Measurements from ENCODE around the gene IFT25.
"Not testable (repeated sequence)": the region's sequence is repeated elsewhere in the genome, so short reads cannot be mapped to it uniquely, and the experiment has no call there.

Gene IFT25
- total RNA-seq = 16.8 to 20.3 (median 17.7) reads per million in 3 experiments

DNA sequence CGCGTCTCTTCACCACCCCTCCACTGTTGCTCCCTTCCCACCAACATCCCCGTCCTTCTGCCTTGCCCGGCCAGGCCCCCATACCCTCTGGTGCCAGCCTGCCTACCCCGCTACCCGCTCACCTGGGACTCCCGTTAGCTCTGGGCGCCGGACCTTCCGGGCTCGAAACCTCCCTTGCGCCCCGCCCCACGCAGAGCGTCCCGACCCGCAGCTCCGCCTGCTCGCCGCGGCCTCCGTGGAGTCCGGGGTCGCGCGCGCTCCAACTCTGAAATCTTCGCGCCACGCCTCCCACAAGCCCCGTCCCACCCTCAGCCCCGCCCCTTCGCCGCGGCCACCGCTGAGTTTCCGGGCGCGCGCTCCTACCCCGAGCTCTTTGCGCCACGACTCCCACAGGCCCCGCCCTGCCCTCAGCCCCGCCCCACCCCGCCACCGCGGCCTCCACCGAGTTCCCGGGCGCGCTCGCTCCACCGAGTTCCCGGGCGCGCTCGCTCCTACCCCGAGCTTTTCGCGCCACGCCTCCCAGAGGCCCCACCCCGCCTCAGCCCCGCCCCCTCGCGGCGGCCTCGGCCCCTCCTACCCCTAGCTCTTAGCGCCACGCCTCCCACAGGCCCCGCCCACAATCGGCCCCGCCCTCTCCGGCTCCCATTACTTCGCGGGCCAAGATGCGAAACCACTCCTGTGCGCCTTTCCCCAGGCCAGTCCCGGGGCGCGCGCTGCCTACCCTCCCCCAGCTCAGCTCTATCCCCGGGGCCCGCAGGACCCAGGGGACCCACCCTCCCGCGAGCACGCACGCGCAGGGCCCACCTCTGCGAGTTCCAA is at the start of gene IFT25:
Gene IFT25, minus strand, starts transcription at position 267 of the 819 bp plus-strand sequence. CDS start 5,617 bp downstream, outside the sequence.
- DNase-seq = peak; percentile 97

DNA sequence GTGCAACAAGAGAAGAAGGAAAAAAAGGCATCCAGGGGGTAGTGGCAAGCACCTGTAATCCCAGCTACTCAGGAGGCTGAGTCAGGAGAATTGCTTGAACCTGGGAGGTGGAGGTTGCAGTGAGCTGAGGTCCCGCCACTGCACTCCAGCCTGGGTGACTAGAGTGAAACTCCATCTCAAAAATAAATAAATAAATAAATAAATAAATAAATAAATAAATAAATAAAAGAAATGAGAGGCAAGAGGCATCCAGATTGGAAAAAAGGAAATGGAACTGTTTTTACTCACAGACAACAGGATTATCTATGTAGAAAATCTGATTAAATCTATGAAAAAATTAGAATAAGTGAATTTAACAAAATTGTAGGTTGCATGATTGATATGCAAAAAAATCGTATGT is 49.0 kb upstream of the IFT25 start:
- not testable (repeated sequence) for DNase-seq

DNA sequence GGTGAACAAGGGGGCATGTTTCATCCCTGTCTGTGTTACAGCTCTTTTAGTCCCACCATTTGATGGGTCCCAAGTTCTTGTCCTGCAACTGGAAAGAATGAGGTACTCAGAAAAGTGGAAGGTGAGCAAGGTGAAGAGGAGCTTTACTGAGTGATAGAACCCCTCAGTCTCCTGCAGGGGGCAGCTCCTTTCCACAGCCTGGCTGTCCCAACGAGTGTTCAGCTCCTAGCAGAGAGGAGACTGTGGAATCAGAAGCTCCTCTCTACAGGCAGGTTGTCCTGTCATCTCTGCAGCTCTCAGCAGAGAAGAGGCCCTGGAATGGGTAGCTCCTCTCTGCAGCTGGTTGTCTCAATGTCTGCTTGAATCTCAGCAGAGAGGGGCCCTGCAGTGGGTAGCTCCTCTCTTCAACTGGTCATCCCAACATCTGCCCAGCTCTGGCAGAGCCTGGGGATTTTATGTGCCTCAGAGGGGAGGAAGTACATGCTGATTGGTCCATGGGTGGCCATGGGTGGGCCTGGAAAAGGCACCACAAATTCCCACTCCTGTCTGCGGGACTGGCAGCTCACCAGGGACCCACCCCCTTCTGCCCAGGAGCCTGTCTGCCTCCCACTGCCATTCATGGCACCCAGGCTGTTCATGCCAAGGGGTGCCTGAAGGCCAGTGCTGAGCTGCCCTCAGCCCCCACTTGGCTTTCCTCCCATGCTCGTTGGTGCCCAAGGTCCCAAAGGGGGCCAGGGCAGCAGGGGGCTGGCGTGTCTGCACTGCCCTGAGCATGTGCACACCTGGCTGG is 46.8 kb upstream of the IFT25 start:
- DNase-seq = no peak

DNA sequence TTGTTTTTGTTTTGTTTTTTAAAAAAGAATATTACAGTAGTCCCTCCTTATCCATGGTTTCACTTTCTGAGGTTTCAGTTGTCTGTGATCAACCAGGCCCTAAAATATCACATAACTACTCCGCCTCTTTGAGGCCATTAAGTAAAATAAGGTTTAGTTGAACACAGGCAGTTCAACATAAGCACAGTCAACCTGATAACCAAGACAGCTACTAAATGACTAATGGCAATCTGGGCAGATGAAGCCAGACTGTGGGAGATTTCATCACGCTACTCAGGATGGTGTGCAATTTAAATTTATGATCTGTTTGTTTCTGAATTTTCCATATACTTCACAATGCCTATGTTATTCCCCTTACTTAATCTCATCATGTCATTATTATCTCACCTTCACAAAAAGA is 42.4 kb upstream of the IFT25 start:
- DNase-seq = no peak

DNA sequence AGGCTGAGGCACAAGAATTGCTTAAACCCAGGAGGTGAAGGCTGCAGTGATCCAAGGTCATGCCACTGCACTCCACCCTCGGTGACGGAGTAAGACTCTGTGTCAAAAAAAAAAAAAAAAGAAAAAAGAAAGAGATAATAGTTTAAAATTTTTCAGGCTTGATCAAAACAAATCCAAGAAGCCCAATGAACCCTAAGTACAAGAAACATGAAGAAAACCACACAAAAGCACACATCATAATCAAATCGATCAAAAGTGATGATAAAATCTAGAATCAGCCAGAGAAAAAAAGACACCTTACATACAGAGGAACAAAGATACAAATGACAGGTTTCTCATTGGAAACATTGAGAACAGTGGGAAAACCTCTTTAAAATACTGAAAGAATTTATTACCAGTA is 41.0 kb upstream of the IFT25 start:
- DNase-seq = peak; percentile 9

DNA sequence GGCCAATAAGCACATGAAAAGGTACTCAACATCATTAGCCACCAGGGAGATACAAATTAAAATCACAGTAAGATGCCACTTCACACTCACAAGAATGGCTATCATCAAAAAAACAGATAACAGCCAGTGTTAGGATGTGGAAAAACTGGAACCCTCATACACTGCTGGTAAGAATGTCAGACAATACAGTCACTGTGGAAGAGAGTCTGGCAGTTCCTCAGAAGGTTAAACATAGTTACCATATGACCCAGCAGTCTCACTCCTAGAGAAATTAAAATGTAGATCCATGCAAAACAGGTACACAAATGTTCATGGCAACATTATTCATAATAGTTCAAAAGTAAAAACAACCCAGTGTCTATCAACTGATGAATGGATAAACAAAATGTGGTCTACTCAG is 39.2 kb upstream of the IFT25 start:
- no peak for DNase-seq

DNA sequence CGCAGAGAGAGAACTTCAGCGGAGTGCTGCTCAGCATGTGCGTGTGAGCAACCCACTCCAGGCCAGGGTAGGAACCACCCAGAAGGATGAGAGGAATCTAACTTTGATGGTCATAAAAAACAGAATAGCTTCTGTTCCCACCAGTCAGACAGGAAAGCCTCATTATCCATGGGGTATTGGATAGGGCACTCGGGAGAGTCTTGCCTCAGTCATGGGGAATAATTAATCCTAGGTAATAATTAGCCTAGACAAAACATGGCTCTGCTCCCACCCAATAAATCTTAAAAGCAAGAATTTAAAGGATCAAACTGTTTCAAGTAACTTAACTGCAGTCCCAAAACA is 37.2 kb upstream of the IFT25 start:
- no peak for DNase-seq

DNA sequence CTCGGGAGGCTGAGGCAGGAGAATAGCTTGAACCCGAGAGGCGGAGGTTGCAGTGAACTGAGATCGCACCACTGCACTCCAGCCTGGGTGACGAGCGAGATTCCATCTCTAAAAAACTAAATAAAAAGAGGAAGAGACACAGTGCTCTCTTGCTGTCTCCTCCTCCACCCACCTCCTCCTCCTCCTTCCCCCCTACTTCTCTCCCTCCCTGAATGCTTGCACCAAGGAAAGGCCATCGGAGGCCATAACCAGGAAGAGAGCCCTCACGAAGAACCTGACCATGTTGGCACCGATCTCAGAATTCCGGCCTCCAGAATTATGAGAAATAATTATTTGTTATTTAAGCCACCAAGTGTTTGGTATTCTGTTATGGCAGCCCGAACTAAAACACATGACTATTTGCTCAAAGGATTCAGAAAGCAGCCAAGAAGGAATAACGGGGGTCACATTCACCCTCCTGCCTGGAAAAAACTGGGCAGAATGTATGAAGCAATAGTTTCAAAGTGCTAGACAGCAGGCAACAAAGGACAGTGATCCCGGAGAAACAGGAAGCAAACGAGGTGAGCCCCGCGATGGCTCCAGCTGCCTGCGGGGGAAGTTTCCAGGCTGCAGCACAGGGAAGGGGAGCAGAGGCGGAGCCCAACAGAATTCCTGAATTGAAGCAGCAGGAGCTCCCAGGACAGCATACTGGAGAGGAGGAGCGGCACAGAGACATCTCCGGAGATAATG is 36.7 kb upstream of the IFT25 start:
- no peak for DNase-seq

DNA sequence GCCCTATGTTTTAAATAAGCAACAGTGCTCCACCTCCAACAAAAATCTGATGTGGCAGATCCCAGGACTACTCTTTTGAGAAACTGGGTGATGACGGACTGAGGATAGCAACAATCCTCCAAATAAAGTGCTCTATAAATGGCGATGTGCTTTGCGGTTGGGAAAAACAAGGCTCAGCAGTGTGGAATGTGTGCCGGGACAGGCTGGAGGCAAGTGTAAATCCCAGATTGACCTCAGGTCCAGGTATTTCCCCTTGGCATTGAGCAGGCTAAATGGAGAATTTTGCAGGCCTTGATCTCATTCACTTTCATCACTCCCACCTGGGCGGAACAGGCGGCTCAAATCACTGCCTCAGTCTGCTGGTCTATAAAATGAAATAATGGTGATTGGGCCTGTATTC is 35.7 kb upstream of the IFT25 start:
- no peak for DNase-seq

DNA sequence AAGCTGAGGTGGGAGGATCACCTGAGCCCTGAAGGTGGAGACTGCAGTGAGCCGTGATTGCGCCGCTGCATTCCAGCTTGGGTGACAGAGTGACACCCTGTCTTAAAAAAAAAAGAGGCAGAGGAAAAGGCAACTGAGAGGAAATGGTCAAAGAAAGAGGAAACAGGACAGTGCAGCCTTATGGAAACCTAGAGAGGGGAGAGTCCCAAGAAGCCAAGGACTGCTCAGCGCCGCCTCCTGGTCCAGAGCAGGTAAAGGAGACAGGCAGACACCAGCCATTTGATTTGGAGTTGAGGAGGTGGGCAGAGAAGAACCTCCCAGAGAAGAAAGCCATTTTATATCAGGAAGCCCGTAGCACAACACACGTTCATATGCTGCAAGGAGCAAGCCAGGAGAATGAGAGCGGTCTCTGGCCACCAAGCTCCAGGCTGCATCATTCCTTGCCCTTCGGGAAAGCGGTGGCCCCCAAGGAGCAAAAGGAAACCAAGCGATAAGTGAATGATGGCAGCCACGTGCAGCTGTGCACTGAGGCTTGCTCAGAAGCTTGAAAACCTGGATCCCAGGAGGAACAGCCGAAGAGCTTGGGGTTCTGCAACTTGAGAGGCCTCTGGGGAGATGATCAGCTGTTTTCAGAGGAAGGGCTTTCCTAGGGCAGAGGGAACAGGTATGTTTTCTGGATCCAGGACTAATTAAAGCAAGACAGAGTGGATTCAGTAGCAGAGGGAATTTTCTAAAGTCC is 34.4 kb upstream of the IFT25 start:
- no peak for DNase-seq

DNA sequence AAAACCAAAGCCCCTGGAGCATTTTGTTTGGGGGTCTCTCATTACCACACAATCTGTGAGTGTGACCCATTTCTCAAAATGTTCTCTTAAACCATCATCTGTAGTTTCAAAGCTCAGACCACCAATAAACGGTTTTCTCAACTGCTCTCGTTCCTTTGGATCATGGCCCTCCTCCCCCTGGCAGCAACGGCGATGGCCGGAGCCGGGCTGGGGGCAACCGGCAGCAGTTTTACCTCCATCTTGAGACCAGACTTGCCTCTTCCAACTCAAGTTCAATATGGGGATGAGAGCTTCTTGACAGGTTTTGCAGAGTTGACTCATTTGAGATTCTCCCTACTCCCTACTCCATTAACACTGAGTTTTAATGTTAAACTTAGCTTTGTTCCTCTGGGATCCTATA is 30.4 kb upstream of the IFT25 start:
- DNase-seq = no peak

DNA sequence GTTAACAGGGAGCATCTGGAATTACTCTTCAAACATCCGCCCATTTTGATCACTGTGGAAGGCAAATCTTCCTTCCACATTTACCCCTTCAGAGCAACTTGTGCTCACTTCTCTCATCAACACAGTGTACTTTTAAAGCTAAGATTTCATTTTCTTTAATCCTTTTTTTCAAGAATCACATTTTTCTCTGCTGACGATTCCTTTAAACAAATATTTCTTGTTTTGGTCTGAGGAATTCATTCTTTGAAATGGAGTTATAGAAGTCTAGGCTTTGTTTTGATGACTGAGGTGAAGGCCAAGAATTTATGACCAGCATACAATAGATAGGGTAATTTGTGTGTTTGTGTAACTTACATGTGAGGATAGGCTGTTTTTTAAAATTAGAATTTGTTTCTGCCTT is 26.2 kb upstream of the IFT25 start:
- no peak for DNase-seq

DNA sequence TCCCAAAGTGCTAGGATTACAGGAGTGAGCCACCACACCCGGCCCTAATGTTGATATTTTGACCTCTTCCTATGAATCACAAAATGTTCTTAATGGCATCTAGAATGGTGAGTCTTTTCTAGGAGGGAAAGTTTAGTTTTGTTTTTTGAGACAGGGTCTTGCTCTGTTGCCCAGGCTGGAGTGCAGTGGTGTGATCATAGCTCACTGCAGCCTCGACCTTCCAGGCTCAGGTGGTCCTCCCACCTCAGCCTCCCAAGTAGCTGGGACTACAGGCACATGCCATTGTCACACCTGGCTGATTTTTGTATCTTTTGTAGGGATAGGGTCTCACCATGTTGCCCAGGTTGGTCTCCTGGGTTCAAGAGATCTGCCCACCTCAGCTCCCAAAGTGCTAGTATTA is 23.8 kb upstream of the IFT25 start:
- DNase-seq = not testable (repeated sequence)

DNA sequence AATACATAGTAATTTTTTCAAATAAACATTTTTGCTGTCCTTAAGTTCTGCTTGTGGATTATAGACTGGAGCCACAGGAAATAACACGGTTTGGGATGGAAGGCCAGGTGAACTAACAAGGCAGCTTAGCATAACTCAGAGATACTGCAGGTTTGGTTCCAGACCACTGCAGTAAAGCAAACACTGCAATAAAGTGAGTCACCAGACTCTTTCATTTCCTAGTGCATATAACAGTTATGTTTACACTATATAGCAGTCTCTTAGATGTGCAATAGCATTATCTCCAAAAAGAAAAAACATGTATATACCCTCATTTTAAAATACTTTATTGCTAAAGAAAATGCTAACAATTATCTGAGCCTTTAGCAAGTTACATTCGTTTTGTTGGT is 22.6 kb upstream of the IFT25 start:
- no peak for DNase-seq

DNA sequence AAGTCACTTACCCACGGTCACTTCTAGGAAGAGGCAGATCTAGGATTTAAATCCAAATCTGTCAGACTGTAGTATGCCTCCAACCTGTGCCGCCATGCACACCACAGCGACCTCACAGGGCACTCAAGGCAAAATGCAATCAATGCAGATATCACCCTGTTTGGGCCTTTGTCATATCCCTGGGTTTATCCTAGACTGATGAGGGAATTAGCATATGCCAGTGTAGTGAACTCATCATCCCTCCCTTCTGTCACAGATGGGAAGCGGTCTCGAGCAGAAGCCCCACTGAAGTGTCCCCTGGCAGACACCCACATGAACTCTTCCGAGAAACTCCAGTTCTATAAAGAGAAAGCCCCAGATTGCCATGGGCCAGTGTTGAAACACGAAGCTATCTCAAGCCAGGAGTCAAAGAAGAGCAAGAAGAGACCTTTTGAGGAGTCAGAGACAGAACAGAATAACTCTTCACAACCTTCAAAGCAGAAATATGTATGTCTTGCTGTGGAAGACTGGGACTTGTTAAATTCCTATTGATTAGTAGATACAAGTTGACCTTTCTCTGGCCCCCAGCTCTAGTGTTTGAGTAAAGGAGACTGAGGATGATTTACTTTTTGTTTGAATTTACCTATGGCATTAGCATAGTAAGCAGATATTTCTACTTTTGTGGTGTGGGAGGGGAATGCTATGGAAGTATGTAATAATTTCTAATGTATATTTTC is 22.1 kb upstream of the IFT25 start:
- DNase-seq = no peak

DNA sequence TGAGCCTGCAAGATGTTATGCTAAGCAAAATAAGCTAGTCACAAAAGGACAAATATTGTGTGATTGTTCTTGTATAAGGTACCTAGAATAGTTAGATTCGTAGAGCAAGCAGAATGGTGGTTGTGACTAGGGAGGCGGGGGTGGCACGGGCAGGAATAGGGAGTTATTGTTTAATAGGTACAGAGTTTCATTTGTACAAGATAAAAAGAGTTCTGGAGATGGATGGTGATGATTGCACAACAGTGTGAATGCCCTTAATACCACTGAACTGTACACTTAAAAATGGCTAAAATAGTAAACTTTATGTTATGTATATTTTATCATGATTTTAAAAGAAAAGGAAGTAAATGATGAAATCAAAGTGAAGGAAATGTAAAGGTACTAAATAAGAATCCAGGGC is 21.3 kb upstream of the IFT25 start:
- DNase-seq = no peak

DNA sequence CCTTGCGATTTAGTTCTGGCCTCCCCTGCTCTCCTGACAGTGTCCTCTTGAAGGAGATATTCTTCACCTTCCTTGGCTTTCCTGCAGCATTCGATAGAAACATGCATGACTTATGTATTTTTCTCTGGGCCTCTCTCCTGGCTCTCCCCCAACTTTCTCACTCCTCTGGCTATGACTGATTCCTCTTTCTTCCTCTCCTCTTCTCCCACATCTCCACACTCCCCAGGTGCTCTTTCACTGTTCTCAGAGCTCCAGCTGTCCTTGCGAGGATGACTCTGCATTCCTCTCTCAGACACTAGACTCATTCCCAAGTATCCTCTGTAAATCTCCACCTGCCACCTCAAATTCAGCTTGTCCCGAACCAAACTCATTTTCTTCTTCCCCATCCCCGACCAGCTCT is 18.6 kb upstream of the IFT25 start:
- no peak for DNase-seq

DNA sequence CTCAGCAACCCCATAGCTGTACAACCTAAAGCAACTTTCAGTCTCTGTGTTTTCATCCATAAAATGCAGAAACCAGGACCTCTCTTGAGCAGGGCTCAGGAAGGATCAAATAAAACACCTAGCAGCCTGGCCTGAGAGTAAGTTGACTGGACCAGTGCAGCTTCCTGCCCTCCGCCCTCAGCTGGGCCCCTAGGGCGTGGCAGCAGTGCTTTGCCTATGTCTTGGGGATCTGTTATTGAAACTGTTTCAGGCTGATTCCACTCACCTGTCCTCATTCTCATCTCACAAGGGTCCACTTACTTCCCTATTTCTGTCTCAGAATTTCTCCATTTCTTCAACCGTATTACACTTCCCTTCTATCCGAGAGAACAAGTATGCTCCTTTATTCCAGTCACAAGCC is 18.0 kb upstream of the IFT25 start:
- DNase-seq = no peak

DNA sequence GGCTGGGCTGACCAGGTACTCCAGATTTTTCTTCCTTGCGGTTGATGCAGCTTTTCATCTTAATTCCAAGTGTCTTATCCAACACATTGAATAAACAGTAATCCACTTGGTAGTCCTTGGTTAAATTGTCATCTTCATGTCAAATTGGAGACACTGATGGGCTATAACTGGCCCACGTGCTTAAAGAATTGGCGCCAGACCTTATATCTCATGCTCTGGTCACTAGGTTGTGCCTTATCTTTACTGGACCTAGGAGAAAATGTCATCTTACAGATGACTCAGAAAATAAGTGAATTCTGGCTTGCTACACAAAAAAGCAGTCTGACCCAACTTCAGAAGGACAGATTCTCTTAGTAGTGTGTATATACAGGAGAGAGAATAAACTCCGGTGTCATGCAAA is 16.9 kb upstream of the IFT25 start:
- DNase-seq = no peak

DNA sequence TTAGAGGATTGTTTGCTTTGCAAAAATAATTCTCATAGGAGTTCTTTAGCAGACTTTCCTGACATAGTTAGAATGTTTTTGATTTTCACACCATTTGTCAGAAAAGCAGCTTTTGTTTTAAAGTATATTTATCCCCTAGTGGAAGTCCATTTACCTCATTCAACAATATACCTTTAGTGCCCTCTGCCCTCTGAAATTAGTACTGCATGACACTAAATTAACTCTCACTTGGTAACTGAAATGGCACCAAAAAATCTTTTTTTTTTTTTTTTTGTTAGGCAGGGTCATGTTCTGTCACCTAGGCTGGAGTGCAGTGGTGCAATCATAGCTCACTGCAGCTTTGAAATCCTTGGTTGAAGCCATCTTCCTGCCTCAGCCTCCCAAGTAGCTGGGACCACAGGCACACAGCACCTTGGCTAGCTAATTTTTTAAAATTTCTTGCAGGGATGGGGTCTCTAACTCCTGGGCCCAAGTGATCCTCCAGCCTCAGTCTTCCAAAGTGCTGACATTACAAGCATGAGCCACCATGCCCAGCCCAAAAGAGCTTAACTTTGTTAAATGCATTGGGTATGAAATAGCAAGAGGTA is 14.3 kb upstream of the IFT25 start:
- peak; percentile 46 for DNase-seq

DNA sequence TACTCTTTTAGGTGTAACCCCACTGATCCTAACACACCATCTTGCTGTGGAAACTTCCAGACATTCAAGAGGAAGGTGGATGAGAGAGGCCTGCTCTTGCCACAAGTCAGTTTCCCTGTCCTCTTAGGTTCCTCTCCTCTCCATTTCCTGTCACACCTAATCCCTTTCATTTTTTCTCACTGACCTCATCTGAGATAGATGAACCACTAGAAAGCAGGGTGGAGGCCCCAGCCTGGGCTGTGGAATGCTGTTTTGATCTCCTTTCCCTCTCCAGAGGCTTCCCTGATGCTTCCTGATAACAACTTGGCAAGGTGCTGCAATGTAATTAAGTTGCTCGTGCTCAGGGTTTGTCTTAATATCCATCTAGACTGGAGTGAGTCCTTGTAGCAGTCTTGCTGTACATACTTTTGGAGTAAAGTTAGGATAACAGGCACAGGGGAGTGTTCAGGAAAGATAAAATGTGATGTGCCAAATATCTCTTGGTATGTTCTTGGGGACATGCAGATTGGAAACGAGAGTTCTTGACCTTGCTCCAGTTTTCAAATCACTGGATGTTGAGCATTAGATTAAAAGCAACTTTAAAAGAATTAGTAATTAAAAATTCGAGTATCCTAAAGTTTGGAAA is 11.8 kb upstream of the IFT25 start:
- DNase-seq = no peak
